ENCODE measurements around the gene KNDC1. TPM values are rescaled to one million over a fixed set of nuclear protein-coding genes. Genes with fewer than 3 reads are reported as not detected.
"Not testable (repeated sequence)": the region's sequence is repeated elsewhere in the genome, so short reads cannot be mapped to it uniquely, and the experiment has no call there.

The KNDC1 gene
- polyA plus RNA-seq, 1 donor from 2014 or later, result 0.05 TPM

GRCh38 chr10:133169173-133169947, 9.3 kb downstream of the KNDC1 start:
- H3K9me3 Mint-ChIP-seq, result no peaks in the 10 kb centered on the region
- H3K27me3 Mint-ChIP-seq, result peaks cover 13% of the 10 kb centered on the region
- H3K36me3 Mint-ChIP-seq, result peaks cover 5% of the 10 kb centered on the region
- peaks cover 0 to 5% (median 3%) of the 10 kb centered on the region in 3 donors for H3K4me1 Mint-ChIP-seq
- peak overlapping the region in 1 of 3 donors; percentile 77 for H3K27ac Mint-ChIP-seq
- peak overlapping the region in 1 of 4 donors; percentile 37 for H3K4me3 Mint-ChIP-seq

GRCh38 chr10:133170092-133170491, 10.1 kb downstream of the KNDC1 start:
- peaks cover 7% of the 10 kb centered on the region for H3K36me3 Mint-ChIP-seq
- peaks cover 13% of the 10 kb centered on the region for H3K27me3 Mint-ChIP-seq
- no peaks in the 10 kb centered on the region for H3K9me3 Mint-ChIP-seq
- peaks cover 0 to 6% (median 5%) of the 10 kb centered on the region in 3 donors for H3K4me1 Mint-ChIP-seq
- H3K27ac Mint-ChIP-seq, result peak overlapping the region in 1 of 3 donors; percentile 77
- peak overlapping the region in 1 of 4 donors; percentile 37 for H3K4me3 Mint-ChIP-seq

GRCh38 chr10:133173860-133174640, 14.0 kb downstream of the KNDC1 start:
- peaks cover 9% of the 10 kb centered on the region for H3K36me3 Mint-ChIP-seq
- H3K27me3 Mint-ChIP-seq, result peaks cover 10% of the 10 kb centered on the region
- H3K9me3 Mint-ChIP-seq, result peaks cover 0 to 10% (median 0%) of the 10 kb centered on the region in 3 donors
- peak overlapping the region in 1 of 4 donors; percentile 83 for H3K4me3 Mint-ChIP-seq
- peaks cover 0 to 4% (median 2%) of the 10 kb centered on the region in 3 donors for H3K4me1 Mint-ChIP-seq
- peak overlapping the region in 1 of 3 donors; percentile 76 for H3K27ac Mint-ChIP-seq

GRCh38 chr10:133174689-133175263, 14.8 kb downstream of the KNDC1 start:
- Mint-ChIP-seq H3K36me3 (peaks cover 9% of the 10 kb centered on the region), H3K4me3 (peak overlapping the region in 1 of 4 donors; percentile 63), H3K27me3 (peaks cover 10% of the 10 kb centered on the region), H3K4me1 (peaks cover 0 to 4% (median 2%) of the 10 kb centered on the region in 3 donors), H3K27ac (no peak overlapping the region), H3K9me3 (peaks cover 0 to 10% (median 0%) of the 10 kb centered on the region in 3 donors)

GRCh38 chr10:133175624-133176023, 15.6 kb downstream of the KNDC1 start:
- not testable (repeated sequence) for H3K4me3 Mint-ChIP-seq, H3K36me3 Mint-ChIP-seq, H3K4me1 Mint-ChIP-seq, H3K9me3 Mint-ChIP-seq, H3K27me3 Mint-ChIP-seq
- peak overlapping the region in 1 of 3 donors; percentile 80 for H3K27ac Mint-ChIP-seq

GRCh38 chr10:133176546-133176945, 16.5 kb downstream of the KNDC1 start:
- no peak overlapping the region for H3K4me3 Mint-ChIP-seq
- no peak overlapping the region for H3K27ac Mint-ChIP-seq

GRCh38 chr10:133177380-133178157, 17.6 kb downstream of the KNDC1 start:
- Mint-ChIP-seq H3K4me3 (no peak overlapping the region), H3K36me3 (peaks cover 7% of the 10 kb centered on the region), H3K9me3 (peaks cover 0 to 10% (median 0%) of the 10 kb centered on the region in 3 donors), H3K4me1 (peaks cover 0 to 4% (median 0%) of the 10 kb centered on the region in 3 donors), H3K27ac (no peak overlapping the region), H3K27me3 (peaks cover 10% of the 10 kb centered on the region)

More at GRCh38 chr10:133176546-133176945, 16.5 kb downstream of the KNDC1 start:
- H3K4me1 Mint-ChIP-seq, result peaks cover 0 to 4% (median 0%) of the 10 kb centered on the region in 3 donors
- H3K9me3 Mint-ChIP-seq, result peaks cover 0 to 10% (median 0%) of the 10 kb centered on the region in 3 donors
- peaks cover 10% of the 10 kb centered on the region for H3K27me3 Mint-ChIP-seq
- peaks cover 9% of the 10 kb centered on the region for H3K36me3 Mint-ChIP-seq

GRCh38 chr10:133178357-133179127, 18.5 kb downstream of the KNDC1 start:
- Mint-ChIP-seq H3K27ac (no peak overlapping the region), H3K27me3 (peaks cover 4% of the 10 kb centered on the region), H3K4me1 (peaks cover 0 to 4% (median 0%) of the 10 kb centered on the region in 3 donors), H3K9me3 (peaks cover 0 to 10% (median 0%) of the 10 kb centered on the region in 3 donors), H3K4me3 (no peak overlapping the region), H3K36me3 (peaks cover 5% of the 10 kb centered on the region)

GRCh38 chr10:133179128-133179520, 19.1 kb downstream of the KNDC1 start:
- H3K36me3 Mint-ChIP-seq, result peaks cover 5% of the 10 kb centered on the region
- peaks cover 0 to 4% (median 0%) of the 10 kb centered on the region in 3 donors for H3K4me1 Mint-ChIP-seq
- no peak overlapping the region for H3K27ac Mint-ChIP-seq

GRCh38 chr10:133179651-133180050, 19.6 kb downstream of the KNDC1 start:
- Mint-ChIP-seq H3K36me3 (peaks cover 2% of the 10 kb centered on the region), H3K9me3 (peaks cover 0 to 13% (median 0%) of the 10 kb centered on the region in 3 donors), H3K27ac (no peak overlapping the region), H3K27me3 (peaks cover 4% of the 10 kb centered on the region), H3K4me1 (peaks cover 0 to under 1% (median 0%) of the 10 kb centered on the region in 3 donors), H3K4me3 (no peak overlapping the region)

More at GRCh38 chr10:133179128-133179520, 19.1 kb downstream of the KNDC1 start:
- peaks cover 0 to 10% (median 0%) of the 10 kb centered on the region in 3 donors for H3K9me3 Mint-ChIP-seq
- peaks cover 4% of the 10 kb centered on the region for H3K27me3 Mint-ChIP-seq
- H3K4me3 Mint-ChIP-seq, result no peak overlapping the region

- H3K36me3 Mint-ChIP-seq, result peaks cover 2% of the 10 kb centered on the region
- H3K4me1 Mint-ChIP-seq, result no peaks in the 10 kb centered on the region
- H3K9me3 Mint-ChIP-seq, result peaks cover 0 to 13% (median 0%) of the 10 kb centered on the region in 3 donors
- no peak overlapping the region for H3K4me3 Mint-ChIP-seq
- H3K27ac Mint-ChIP-seq, result no peak overlapping the region
- H3K27me3 Mint-ChIP-seq, result peaks cover 4% of the 10 kb centered on the region
Measured at GRCh38 chr10:133180192-133180964, 20.4 kb downstream of the KNDC1 start.

- peaks cover 0 to 13% (median 0%) of the 10 kb centered on the region in 3 donors for H3K9me3 Mint-ChIP-seq
- H3K27me3 Mint-ChIP-seq, result peaks cover 4% of the 10 kb centered on the region
- H3K36me3 Mint-ChIP-seq, result peaks cover 2% of the 10 kb centered on the region
- no peaks in the 10 kb centered on the region for H3K4me1 Mint-ChIP-seq
- H3K27ac Mint-ChIP-seq, result no peak overlapping the region
- H3K4me3 Mint-ChIP-seq, result no peak overlapping the region
Measured at GRCh38 chr10:133180965-133181639, 21.1 kb downstream of the KNDC1 start.

Measured in IgD-negative memory B cell (primary cell).